HepG2 (cell line): ENCODE results near the gene ATG7. TPM values are rescaled to one million over a fixed set of nuclear protein-coding genes. Genes with fewer than 3 reads are reported as not detected.

Source experiments
- AHR ChIP-seq: IDR thresholded peaks from 2 replicates; pipeline ENCODE4 v1.6.1; 2018; ENCODE audit warnings: missing genetic modification reagents, missing compliant biosample characterization
- DMTF1 ChIP-seq: sonication (generic); formaldehyde crosslinking; IDR thresholded peaks from 2 replicates; pipeline ENCODE4 v1.4.0; 2020; ENCODE audit warnings: mild to moderate bottlenecking, missing genetic modification reagents
- GPBP1L1 ChIP-seq: sonication (generic); formaldehyde crosslinking; IDR thresholded peaks from 2 replicates; pipeline ENCODE4 v1.5.0; 2020; ENCODE audit warnings: mild to moderate bottlenecking, missing genetic modification reagents
- KLF11 ChIP-seq: IDR thresholded peaks from 2 replicates; pipeline ENCODE4 v1.6.1; 2016; ENCODE audit warnings: missing compliant biosample characterization
- PAX8 ChIP-seq: sonication (generic); formaldehyde crosslinking; IDR thresholded peaks from 2 replicates; pipeline ENCODE4 v1.8.0; 2022; ENCODE audit warnings: mild to moderate bottlenecking, missing genetic modification reagents, borderline replicate concordance
- USF2 ChIP-seq, 2 experiments: sonication (generic) in 1 of 2; formaldehyde crosslinking in 1 of 2; IDR thresholded peaks; 2 replicates each; pipeline versions ENCODE4 v1.5.1 to v1.6.1; 2011 to 2020; ENCODE audit warnings: borderline replicate concordance in 1 of 2, low read depth in 1 of 2, low read length in 1 of 2, mild to moderate bottlenecking in 1 of 2, missing genetic modification reagents in 1 of 2, moderate library complexity in 1 of 2
- ZBTB43 ChIP-seq: sonication (generic); formaldehyde crosslinking; conservative IDR thresholded peaks from 2 replicates; pipeline ENCODE4 v1.4.0; 2020; ENCODE audit warnings: missing genetic modification reagents
- ZNF256 ChIP-seq: sonication (generic); formaldehyde crosslinking; conservative IDR thresholded peaks from 2 replicates; pipeline ENCODE4 v1.4.0; 2020; ENCODE audit warnings: missing genetic modification reagents
- ZNF382 ChIP-seq: sonication (generic); formaldehyde crosslinking; IDR thresholded peaks from 2 replicates; pipeline ENCODE4 v1.5.0; 2020; ENCODE audit warnings: missing genetic modification reagents, mild to moderate bottlenecking, borderline replicate concordance
- polyA plus RNA-seq, 8 experiments: library from polyadenylated mRNA; depleted of rRNA in 3 of 8; stranded (reverse) in 7 of 8; unstranded in 1 of 8; fragments of >200 nt; fragmentation: Illumina TruSeq in 4 of 8; extraction: Trizol in 4 of 8; gene quantifications; 2 replicates each; pipeline versions ENCODE4 v1.2.1 to v1.2.3, GENCODE V29; 2011 to 2016; ENCODE audit warnings: low read depth in 4 of 8, missing spikeins in 1 of 8, mixed read lengths in 1 of 8; ENCODE audit not compliant: insufficient read depth in 1 of 8
- total RNA-seq, 5 experiments: library from RNA; depleted of rRNA; stranded (reverse); fragments of >200 nt; fragmentation: Illumina TruSeq; extraction: Trizol; gene quantifications; 2 replicates each; pipeline ENCODE4 v1.2.3, GENCODE V29; 2016; ENCODE audit warnings: low read depth in 1 of 5
- TF ChIP-seq, protein P1 (sequence below): sonication (generic); formaldehyde crosslinking; IDR thresholded peaks from 2 replicates; pipeline ENCODE4 v1.4.0; 2020; ENCODE audit warnings: missing genetic modification reagents, borderline replicate concordance
- TF ChIP-seq, protein P2 (sequence below): sonication (generic); formaldehyde crosslinking; IDR thresholded peaks from 2 replicates; pipeline ENCODE4 v1.4.0; 2020; ENCODE audit warnings: mild to moderate bottlenecking, missing genetic modification reagents

The ATG7 gene
- total and polyA plus RNA-seq, 2 of the 13 experiments (the other 11 are each of a cell fraction or from before 2014, with no cell fraction given), result 7.8 to 22.1 TPM

DNA sequence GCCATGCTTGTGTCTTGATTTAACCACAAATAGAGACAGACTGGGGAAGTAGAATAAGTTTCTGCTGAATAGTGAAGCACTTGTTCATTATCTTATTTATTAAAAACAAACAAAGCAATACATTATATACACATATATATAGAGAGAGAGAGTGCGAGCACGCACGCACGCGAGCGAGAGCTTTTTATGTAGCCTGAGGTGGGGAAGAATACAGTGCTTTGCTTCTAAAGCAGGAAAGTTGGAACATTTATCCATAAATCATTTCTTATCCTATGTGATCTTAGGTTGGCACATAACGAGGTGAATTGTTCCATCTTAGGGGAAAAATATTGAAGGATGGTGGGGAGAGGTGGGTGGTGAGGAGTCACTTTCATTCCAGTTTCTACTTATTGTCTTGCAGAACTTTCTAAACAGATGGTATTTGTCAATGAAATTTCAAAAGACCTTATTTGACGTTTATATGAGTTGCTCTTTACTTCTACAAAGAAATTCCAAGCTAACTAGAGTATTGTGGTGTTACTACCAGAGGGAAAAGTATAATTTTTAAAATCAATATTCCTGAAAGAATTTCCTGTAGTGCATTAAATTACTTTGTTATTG lies 110.0 kb downstream of the ATG7 start (continued):
- TF ChIP-seq USF2 (IDR thresholded peaks at IDR 0.05; ENCODE audit: low read depth, low read length) (no peak), USF2 (CRISPR knock-in tag; IDR thresholded peaks at IDR 0.05; ENCODE audit: borderline replicate concordance) (no peak), KLF11 (CRISPR knock-in tag) (no peak), AHR (no peak), ZBTB43 (CRISPR knock-in tag) (no peak), ZNF382 (CRISPR knock-in tag) (no peak), DMTF1 (CRISPR knock-in tag) (no peak), PAX8 (CRISPR knock-in tag) (no peak), ZNF256 (no peak), GPBP1L1 (CRISPR knock-in tag) (no peak)
- TF ChIP-seq, protein P1, sequence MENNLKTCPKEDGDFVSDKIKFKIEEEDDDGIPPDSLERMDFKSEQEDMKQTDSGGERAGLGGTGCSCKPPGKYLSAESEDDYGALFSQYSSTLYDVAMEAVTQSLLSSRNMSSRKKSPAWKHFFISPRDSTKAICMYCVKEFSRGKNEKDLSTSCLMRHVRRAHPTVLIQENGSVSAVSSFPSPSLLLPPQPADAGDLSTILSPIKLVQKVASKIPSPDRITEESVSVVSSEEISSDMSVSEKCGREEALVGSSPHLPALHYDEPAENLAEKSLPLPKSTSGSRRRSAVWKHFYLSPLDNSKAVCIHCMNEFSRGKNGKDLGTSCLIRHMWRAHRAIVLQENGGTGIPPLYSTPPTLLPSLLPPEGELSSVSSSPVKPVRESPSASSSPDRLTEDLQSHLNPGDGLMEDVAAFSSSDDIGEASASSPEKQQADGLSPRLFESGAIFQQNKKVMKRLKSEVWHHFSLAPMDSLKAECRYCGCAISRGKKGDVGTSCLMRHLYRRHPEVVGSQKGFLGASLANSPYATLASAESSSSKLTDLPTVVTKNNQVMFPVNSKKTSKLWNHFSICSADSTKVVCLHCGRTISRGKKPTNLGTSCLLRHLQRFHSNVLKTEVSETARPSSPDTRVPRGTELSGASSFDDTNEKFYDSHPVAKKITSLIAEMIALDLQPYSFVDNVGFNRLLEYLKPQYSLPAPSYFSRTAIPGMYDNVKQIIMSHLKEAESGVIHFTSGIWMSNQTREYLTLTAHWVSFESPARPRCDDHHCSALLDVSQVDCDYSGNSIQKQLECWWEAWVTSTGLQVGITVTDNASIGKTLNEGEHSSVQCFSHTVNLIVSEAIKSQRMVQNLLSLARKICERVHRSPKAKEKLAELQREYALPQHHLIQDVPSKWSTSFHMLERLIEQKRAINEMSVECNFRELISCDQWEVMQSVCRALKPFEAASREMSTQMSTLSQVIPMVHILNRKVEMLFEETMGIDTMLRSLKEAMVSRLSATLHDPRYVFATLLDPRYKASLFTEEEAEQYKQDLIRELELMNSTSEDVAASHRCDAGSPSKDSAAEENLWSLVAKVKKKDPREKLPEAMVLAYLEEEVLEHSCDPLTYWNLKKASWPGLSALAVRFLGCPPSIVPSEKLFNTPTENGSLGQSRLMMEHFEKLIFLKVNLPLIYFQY (CRISPR knock-in tag), result no peak
- TF ChIP-seq, protein P2, sequence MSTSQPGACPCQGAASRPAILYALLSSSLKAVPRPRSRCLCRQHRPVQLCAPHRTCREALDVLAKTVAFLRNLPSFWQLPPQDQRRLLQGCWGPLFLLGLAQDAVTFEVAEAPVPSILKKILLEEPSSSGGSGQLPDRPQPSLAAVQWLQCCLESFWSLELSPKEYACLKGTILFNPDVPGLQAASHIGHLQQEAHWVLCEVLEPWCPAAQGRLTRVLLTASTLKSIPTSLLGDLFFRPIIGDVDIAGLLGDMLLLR (CRISPR knock-in tag), result no peak
